HepG2 (cell line): Measurements from ENCODE around the gene ANO6. TPM values are rescaled to one million over a fixed set of nuclear protein-coding genes. Genes with fewer than 3 reads are reported as not detected.

ENCODE experiments used
- CHCHD3 ChIP-seq: sonication (generic); formaldehyde crosslinking; IDR thresholded peaks from 2 replicates; pipeline ENCODE4 v1.8.0; 2022; ENCODE audit warnings: mild to moderate bottlenecking, missing genetic modification reagents, moderate library complexity
- CREB3 ChIP-seq: sonication (generic); formaldehyde crosslinking; IDR thresholded peaks from 2 replicates; pipeline ENCODE4 v1.5.0; 2020; ENCODE audit warnings: missing genetic modification reagents
- HNRNPK ChIP-seq: fragments of 200-400 bp; formaldehyde crosslinking; IDR thresholded peaks from 2 replicates; pipeline ENCODE4 v1.6.1; 2018; ENCODE audit warnings: low read length, low read depth, moderate library complexity, mild to moderate bottlenecking; ENCODE audit not compliant: poor library complexity, severe bottlenecking
- HNRNPL ChIP-seq: fragments of 200-400 bp; formaldehyde crosslinking; IDR thresholded peaks from 2 replicates; pipeline ENCODE4 v1.6.1; 2017; ENCODE audit warnings: mild to moderate bottlenecking, low read depth, low read length
- KLF6 ChIP-seq: IDR thresholded peaks from 2 replicates; pipeline ENCODE4 v1.8.0; 2016; ENCODE audit warnings: missing biosample characterization, missing genetic modification reagents
- POGK ChIP-seq: sonication (generic); formaldehyde crosslinking; conservative IDR thresholded peaks from 2 replicates; pipeline ENCODE4 v1.8.0; 2022; ENCODE audit warnings: mild to moderate bottlenecking, moderate library complexity, missing genetic modification reagents
- REST ChIP-seq, 2 experiments: IDR thresholded peaks; 2 replicates each; pipeline ENCODE4 v1.6.1; 2011 to 2012; ENCODE audit warnings: low read length in 2 of 2, borderline replicate concordance in 1 of 2, low read depth in 1 of 2, mild to moderate bottlenecking in 1 of 2, moderate library complexity in 1 of 2
- SMC3 ChIP-seq: IDR thresholded peaks from 2 replicates; pipeline ENCODE4 v1.6.1; 2011; ENCODE audit warnings: low read length, improper control_type of control experiment
- SP1 ChIP-seq, 2 experiments: fragments of 450-650 bp in 1 of 2; sonication (generic) in 1 of 2; formaldehyde crosslinking in 1 of 2; IDR thresholded peaks; 2 replicates each; pipeline versions ENCODE4 v1.4.0 to v1.6.1; 2016 to 2020; ENCODE audit warnings: missing genetic modification reagents in 1 of 2
- TEAD3 ChIP-seq: optimal IDR thresholded peaks from 2 replicates; pipeline ENCODE3; 2016; ENCODE audit warnings: borderline replicate concordance
- ZBTB4 ChIP-seq: sonication (generic); formaldehyde crosslinking; IDR thresholded peaks from 2 replicates; pipeline ENCODE4 v1.4.0; 2020; ENCODE audit warnings: missing genetic modification reagents, mild to moderate bottlenecking, borderline replicate concordance
- ZFX ChIP-seq: sonication (generic); formaldehyde crosslinking; IDR thresholded peaks from 2 replicates; pipeline ENCODE4 v1.4.0; 2020; ENCODE audit warnings: mild to moderate bottlenecking, low read depth, missing genetic modification reagents, moderate library complexity
- ZNF292 ChIP-seq: sonication (generic); formaldehyde crosslinking; IDR thresholded peaks from 2 replicates; pipeline ENCODE4 v1.8.1; 2022; ENCODE audit warnings: mild to moderate bottlenecking, low read depth, missing genetic modification reagents, borderline replicate concordance
- ZNF350 ChIP-seq: sonication (generic); formaldehyde crosslinking; IDR thresholded peaks from 2 replicates; pipeline ENCODE4 v1.4.0; 2020; ENCODE audit warnings: mild to moderate bottlenecking, low read depth, missing genetic modification reagents, borderline replicate concordance
- ZNF501 ChIP-seq: sonication (generic); formaldehyde crosslinking; IDR thresholded peaks from 2 replicates; pipeline ENCODE4 v1.5.1; 2020; ENCODE audit warnings: mild to moderate bottlenecking, moderate library complexity, missing genetic modification reagents
- ZNF562 ChIP-seq: sonication (generic); formaldehyde crosslinking; IDR thresholded peaks from 2 replicates; pipeline ENCODE4 v1.8.0; 2022; ENCODE audit warnings: missing genetic modification reagents, borderline replicate concordance
- ZNF563 ChIP-seq: sonication (generic); formaldehyde crosslinking; IDR thresholded peaks from 2 replicates; pipeline ENCODE4 v1.8.0; 2022; ENCODE audit warnings: mild to moderate bottlenecking, moderate library complexity, missing genetic modification reagents
- ZNF766 ChIP-seq: sonication (generic); formaldehyde crosslinking; IDR thresholded peaks from 2 replicates; pipeline ENCODE4 v1.5.0; 2020; ENCODE audit warnings: missing genetic modification reagents, borderline replicate concordance
- polyA plus RNA-seq, 8 experiments: library from polyadenylated mRNA; depleted of rRNA in 3 of 8; stranded (reverse) in 7 of 8; unstranded in 1 of 8; fragments of >200 nt; fragmentation: Illumina TruSeq in 4 of 8; extraction: Trizol in 4 of 8; gene quantifications; 2 replicates each; pipeline versions ENCODE4 v1.2.1 to v1.2.3, GENCODE V29; 2011 to 2016; ENCODE audit warnings: low read depth in 4 of 8, missing spikeins in 1 of 8, mixed read lengths in 1 of 8; ENCODE audit not compliant: insufficient read depth in 1 of 8
- total RNA-seq, 5 experiments: library from RNA; depleted of rRNA; stranded (reverse); fragments of >200 nt; fragmentation: Illumina TruSeq; extraction: Trizol; gene quantifications; 2 replicates each; pipeline ENCODE4 v1.2.3, GENCODE V29; 2016; ENCODE audit warnings: low read depth in 1 of 5

Gene ANO6
- total and polyA plus RNA-seq, 2 of the 13 experiments (the other 11 are each of a cell fraction or from before 2014, with no cell fraction given): 37.8 to 57.1 TPM

- TF ChIP-seq REST (IDR thresholded peaks at IDR 0.05; ENCODE audit: borderline replicate concordance in 1 of 2, low read depth in 1 of 2, low read length in 2 of 2) (no peak), ZNF562 (no peak), CREB3 (no peak), ZNF501 (peak; percentile 13), HNRNPL (0 out of 2 replicates have a peak, but pooled peaks have one; percentile 26), ZNF350 (CRISPR knock-in tag) (0 out of 2 replicates have a peak, but pooled peaks have one; percentile 15), ZBTB4 (no peak), TEAD3 (peak; percentile 13), SP1 (IDR thresholded peaks at IDR 0.05) (no peak), SP1 (CRISPR knock-in tag; IDR thresholded peaks at IDR 0.05) (no peak), HNRNPK (peak; percentile 45), ZNF766 (0 out of 2 replicates have a peak, but pooled peaks have one; percentile 3), SMC3 (no peak), CHCHD3 (CRISPR knock-in tag) (peak; percentile 44; the same call in 1 of the 2 replicates), KLF6 (CRISPR knock-in tag) (0 out of 2 replicates have a peak, but pooled peaks have one; percentile 3), ZNF292 (CRISPR knock-in tag) (no peak; the same call in 1 of the 2 replicates), ZNF563 (CRISPR knock-in tag) (no peak; the same call in none of the 2 replicates), POGK (CRISPR knock-in tag) (no peak; the same call in 1 of the 2 replicates), ZFX (CRISPR knock-in tag) (peak; percentile 58)
Observed at GRCh38 chr12:45216230-45216982, 511 bp downstream of the ANO6 start (continued).
